ENCODE measurements around the gene MAP3K20.

DNA sequence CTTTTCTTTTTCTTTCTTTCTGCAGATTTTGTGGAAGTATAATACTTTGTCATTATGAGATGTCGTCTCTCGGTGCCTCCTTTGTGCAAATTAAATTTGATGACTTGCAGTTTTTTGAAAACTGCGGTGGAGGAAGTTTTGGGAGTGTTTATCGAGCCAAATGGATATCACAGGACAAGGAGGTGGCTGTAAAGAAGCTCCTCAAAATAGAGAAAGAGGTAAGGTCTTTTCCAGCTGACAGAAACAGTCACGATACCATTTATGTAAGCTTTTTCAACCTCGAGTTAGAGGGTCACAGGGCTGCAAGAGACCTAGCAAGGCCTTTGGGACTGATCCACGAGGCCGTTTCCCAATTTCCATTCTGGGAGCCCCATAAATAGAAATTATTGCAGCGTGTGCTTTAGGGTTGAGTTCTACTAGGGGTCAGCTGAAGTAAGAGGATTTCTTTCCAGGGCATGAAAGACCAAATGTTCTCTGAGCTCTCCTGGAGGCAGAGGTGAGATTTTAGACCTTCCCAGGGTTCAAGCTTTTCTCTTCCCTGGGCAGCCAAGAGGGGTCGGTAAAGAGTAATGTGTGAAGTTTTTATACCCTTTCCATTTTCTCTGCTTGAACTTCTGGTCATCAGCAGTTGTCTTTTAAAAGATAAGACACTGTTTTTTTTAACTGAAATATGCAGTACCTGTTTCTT is 15.5 kb downstream of the MAP3K20 start:
- TF ChIP-seq POLR2AphosphoS5 (IDR thresholded peaks at IDR 0.05; ENCODE audit: low read length) (no peak), RAD21 (IDR thresholded peaks at IDR 0.05; ENCODE audit: insufficient read depth, low read depth, low read length) (0 out of 2 replicates have a peak, but pooled peaks have one; percentile 24)
